SK-N-SH (cell line): Measurements from ENCODE around the gene ZNF217. TPM values are rescaled to one million over a fixed set of nuclear protein-coding genes. Genes with fewer than 3 reads are reported as not detected.
"Not testable (repeated sequence)": the region's sequence is repeated elsewhere in the genome, so short reads cannot be mapped to it uniquely, and the experiment has no call there.

ENCODE experiments used
- CTCF ChIA-PET: fragments of 300-600, 350-600 bp; formaldehyde crosslinking; extraction: SDS; loops from one replicate; lab custom pipeline; 2021; lab: Yijun Ruan, JAX
- POLR2A ChIA-PET: fragments of 350-600 bp; sonication (Branson Sonifier 250); formaldehyde crosslinking; extraction: SDS; loops from one replicate; lab custom pipeline; 2020; ENCODE audit warnings: antibody characterized with exemption, inconsistent platforms; lab: Yijun Ruan, JAX
- DNase-seq: peaks from one replicate; pipeline ENCODE4 v3.0.0; 2012
- H2AFZ ChIP-seq: fragments of 200-600 bp; sonication (generic); 2 replicates; pipeline ENCODE4 v1.8.1; 2016; ENCODE audit warnings: antibody characterized with exemption, mild to moderate bottlenecking, low read depth
- H3F3A ChIP-seq: fragments of 200-600 bp; sonication (generic); replicated peaks from 2 replicates; pipeline ENCODE3; 2016; ENCODE audit warnings: antibody characterized with exemption, mild to moderate bottlenecking; ENCODE audit not compliant: insufficient read depth
- H3K27ac ChIP-seq, 2 experiments: fragments of 200-500 bp in 1 of 2; fragments of 200-600 bp in 1 of 2; sonication (Bioruptor generic) in 1 of 2; sonication (generic), shearing (Covaris generic) in 1 of 2; 2 replicates each; pipeline versions ENCODE4 v1.5.1 to v1.6.1; 2014 to 2016; ENCODE audit warnings: low read depth in 2 of 2, inconsistent platforms in 1 of 2, low read length in 1 of 2, mild to moderate bottlenecking in 1 of 2, mixed read lengths in 1 of 2
- H3K27me3 ChIP-seq: fragments of 200-600 bp; sonication (generic), shearing (Covaris generic); 2 replicates; pipeline ENCODE4 v1.6.1; 2016; ENCODE audit warnings: mixed run types; ENCODE audit not compliant: insufficient read depth
- H3K36me3 ChIP-seq, 2 experiments: fragments of 200-500 bp in 1 of 2; fragments of 200-600 bp in 1 of 2; sonication (Bioruptor generic) in 1 of 2; sonication (generic) in 1 of 2; replicated peaks in 1 of 2; 2 replicates each; pipeline versions ENCODE3 to v1.5.1; 2014 to 2016; ENCODE audit warnings: low read length in 1 of 2, mild to moderate bottlenecking in 1 of 2; ENCODE audit not compliant: insufficient read depth in 2 of 2, control insufficient read depth in 1 of 2
- H3K4me1 ChIP-seq, 2 experiments: fragments of 200-500 bp in 1 of 2; fragments of 200-600 bp in 1 of 2; sonication (Bioruptor generic) in 1 of 2; sonication (generic), shearing (Covaris generic) in 1 of 2; 2 replicates each; pipeline versions ENCODE4 v1.5.1 to v1.6.1; 2014 to 2016; ENCODE audit warnings: low read depth in 1 of 2, low read length in 1 of 2, mixed run types in 1 of 2; ENCODE audit not compliant: insufficient read depth in 2 of 2, control insufficient read depth in 1 of 2
- H3K4me2 ChIP-seq: fragments of 200-600 bp; sonication (generic), shearing (Covaris generic); 2 replicates; pipeline ENCODE4 v1.6.1; 2017; ENCODE audit warnings: mixed run types
- H3K4me3 ChIP-seq, 2 experiments: fragments of 200-500 bp in 1 of 2; fragments of 200-600 bp in 1 of 2; sonication (Bioruptor generic) in 1 of 2; sonication (generic), shearing (Covaris generic) in 1 of 2; 2 replicates each; pipeline versions ENCODE4 v1.5.1 to v1.8.1; 2014 to 2016; ENCODE audit warnings: low read depth in 2 of 2, inconsistent platforms in 1 of 2, low read length in 1 of 2, mild to moderate bottlenecking in 1 of 2, mixed read lengths in 1 of 2, moderate library complexity in 1 of 2
- H3K79me2 ChIP-seq: fragments of 200-600 bp; sonication (generic); 2 replicates; pipeline ENCODE4 v1.8.1; 2017; ENCODE audit warnings: mild to moderate bottlenecking; ENCODE audit not compliant: insufficient read depth
- H3K9ac ChIP-seq: fragments of 200-600 bp; sonication (generic); 2 replicates; pipeline ENCODE4 v1.6.1; 2017; ENCODE audit warnings: mixed run types
- H3K9me2 ChIP-seq: fragments of 200-600 bp; sonication (generic); 2 replicates; pipeline ENCODE4 v1.6.1; 2017; ENCODE audit warnings: mixed run types
- H3K9me3 ChIP-seq: fragments of 200-600 bp; sonication (generic); 2 replicates; pipeline ENCODE4 v1.6.1; 2017; ENCODE audit warnings: mixed run types, mild to moderate bottlenecking, moderate library complexity
- H4K20me1 ChIP-seq: fragments of 200-600 bp; sonication (generic); 2 replicates; pipeline ENCODE4 v1.6.1; 2017; ENCODE audit warnings: mild to moderate bottlenecking, mixed run types; ENCODE audit not compliant: insufficient read depth
- GABPA ChIP-seq: IDR thresholded peaks from 2 replicates; pipeline ENCODE4 v1.4.0; 2012; ENCODE audit warnings: low read depth, mild to moderate bottlenecking
- NRF1 ChIP-seq: IDR thresholded peaks from 2 replicates; pipeline ENCODE4 v1.6.1; 2012; ENCODE audit warnings: low read depth, mild to moderate bottlenecking, low read length
- RAD21 ChIP-seq: IDR thresholded peaks from 2 replicates; pipeline ENCODE4 v1.6.1; 2012; ENCODE audit warnings: mild to moderate bottlenecking, low read length
- YY1 ChIP-seq: IDR thresholded peaks from 2 replicates; pipeline ENCODE4 v1.4.0; 2012; ENCODE audit warnings: low read depth, mild to moderate bottlenecking
- WGBS: methylation state at CpG from one replicate; pipeline ENCODE4 v1.1.6; 2017; ENCODE audit warnings: low lambda C conversion rate; 5-methylcytosine and 5-hydroxymethylcytosine counted together
- polyA plus RNA-seq, 3 experiments: library from polyadenylated mRNA; depleted of rRNA; stranded (reverse); fragments of >200 nt; gene quantifications; 2 replicates each; pipeline ENCODE4 v1.2.3, GENCODE V29; 2012
- TF ChIP-seq, protein P1 (sequence below): IDR thresholded peaks from 2 replicates; pipeline ENCODE4 v1.4.0; 2012; ENCODE audit warnings: low read depth, borderline replicate concordance
- TF ChIP-seq, protein P2 (sequence below): fragments of 200-600 bp; sonication (generic); IDR thresholded peaks from 2 replicates; pipeline ENCODE4 v1.6.1; 2017; ENCODE audit warnings: antibody characterized with exemption, mild to moderate bottlenecking, moderate library complexity
- TF ChIP-seq, protein P3 (sequence below): IDR thresholded peaks from 2 replicates; pipeline ENCODE4 v1.4.0; 2012; ENCODE audit warnings: low read depth
- TF ChIP-seq, protein P4 (sequence below): IDR thresholded peaks from 2 replicates; pipeline ENCODE4; 2012

ZNF217 gene
- polyA plus RNA-seq, 1 of the 3 experiments (the other 2 are of a cell fraction): 6.9 TPM

DNA sequence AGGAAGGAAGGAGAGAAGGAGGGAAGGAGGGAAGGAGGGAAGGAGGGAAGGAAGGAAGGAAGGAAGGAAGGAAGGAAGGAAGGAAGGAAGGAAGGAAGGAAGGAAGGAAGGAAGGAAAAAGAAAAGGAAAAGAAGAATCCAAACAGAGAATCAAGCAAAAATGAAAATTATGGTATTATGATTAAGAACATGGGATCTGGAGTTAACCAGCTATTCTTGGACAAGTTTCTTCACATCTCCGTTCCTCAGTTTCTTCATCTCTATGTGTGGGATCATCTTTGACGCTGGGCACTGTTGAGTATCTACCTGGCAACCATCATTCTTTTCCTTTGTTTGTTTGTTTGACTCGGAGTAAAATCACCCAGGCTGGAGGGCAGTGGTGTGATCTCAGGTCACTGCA is 71.6 kb downstream of the ZNF217 start:
- Histone ChIP-seq H3K27me3 (no peaks in the 10 kb centered on the region), H3K9ac (no peak overlapping the region), H3K36me3 (no peaks in the 10 kb centered on the region), H3K4me2 (no peak overlapping the region), H4K20me1 (no peaks in the 10 kb centered on the region), H3K4me3 (no peak overlapping the region), H3F3A (no peaks in the 10 kb centered on the region), H3K27ac (no peak overlapping the region), H2AFZ (no peak overlapping the region), H3K4me1 (no peaks in the 10 kb centered on the region; a peak in 1 of 4 replicates), H3K9me2 (no peaks in the 10 kb centered on the region)
- CTCF ChIA-PET: interaction anchor here (1.6 kb wide), 2 partner anchors 25 to 1208 kb away, joined by 3 to 4 read pairs; no protein-coding TSS in a partner anchor
- 60% methylated on average over 3 of the region's 3 CpGs for WGBS
- TF ChIP-seq, protein P1, sequence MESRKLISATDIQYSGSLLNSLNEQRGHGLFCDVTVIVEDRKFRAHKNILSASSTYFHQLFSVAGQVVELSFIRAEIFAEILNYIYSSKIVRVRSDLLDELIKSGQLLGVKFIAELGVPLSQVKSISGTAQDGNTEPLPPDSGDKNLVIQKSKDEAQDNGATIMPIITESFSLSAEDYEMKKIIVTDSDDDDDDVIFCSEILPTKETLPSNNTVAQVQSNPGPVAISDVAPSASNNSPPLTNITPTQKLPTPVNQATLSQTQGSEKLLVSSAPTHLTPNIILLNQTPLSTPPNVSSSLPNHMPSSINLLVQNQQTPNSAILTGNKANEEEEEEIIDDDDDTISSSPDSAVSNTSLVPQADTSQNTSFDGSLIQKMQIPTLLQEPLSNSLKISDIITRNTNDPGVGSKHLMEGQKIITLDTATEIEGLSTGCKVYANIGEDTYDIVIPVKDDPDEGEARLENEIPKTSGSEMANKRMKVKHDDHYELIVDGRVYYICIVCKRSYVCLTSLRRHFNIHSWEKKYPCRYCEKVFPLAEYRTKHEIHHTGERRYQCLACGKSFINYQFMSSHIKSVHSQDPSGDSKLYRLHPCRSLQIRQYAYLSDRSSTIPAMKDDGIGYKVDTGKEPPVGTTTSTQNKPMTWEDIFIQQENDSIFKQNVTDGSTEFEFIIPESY: no peak
- TF ChIP-seq, protein P2, sequence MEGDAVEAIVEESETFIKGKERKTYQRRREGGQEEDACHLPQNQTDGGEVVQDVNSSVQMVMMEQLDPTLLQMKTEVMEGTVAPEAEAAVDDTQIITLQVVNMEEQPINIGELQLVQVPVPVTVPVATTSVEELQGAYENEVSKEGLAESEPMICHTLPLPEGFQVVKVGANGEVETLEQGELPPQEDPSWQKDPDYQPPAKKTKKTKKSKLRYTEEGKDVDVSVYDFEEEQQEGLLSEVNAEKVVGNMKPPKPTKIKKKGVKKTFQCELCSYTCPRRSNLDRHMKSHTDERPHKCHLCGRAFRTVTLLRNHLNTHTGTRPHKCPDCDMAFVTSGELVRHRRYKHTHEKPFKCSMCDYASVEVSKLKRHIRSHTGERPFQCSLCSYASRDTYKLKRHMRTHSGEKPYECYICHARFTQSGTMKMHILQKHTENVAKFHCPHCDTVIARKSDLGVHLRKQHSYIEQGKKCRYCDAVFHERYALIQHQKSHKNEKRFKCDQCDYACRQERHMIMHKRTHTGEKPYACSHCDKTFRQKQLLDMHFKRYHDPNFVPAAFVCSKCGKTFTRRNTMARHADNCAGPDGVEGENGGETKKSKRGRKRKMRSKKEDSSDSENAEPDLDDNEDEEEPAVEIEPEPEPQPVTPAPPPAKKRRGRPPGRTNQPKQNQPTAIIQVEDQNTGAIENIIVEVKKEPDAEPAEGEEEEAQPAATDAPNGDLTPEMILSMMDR: no peak
- TF ChIP-seq GABPA (no peak), YY1 (no peak), NRF1 (no peak), RAD21 (no peak)
- TF ChIP-seq, protein P3, sequence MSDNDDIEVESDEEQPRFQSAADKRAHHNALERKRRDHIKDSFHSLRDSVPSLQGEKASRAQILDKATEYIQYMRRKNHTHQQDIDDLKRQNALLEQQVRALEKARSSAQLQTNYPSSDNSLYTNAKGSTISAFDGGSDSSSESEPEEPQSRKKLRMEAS: no peak
- TF ChIP-seq, protein P4, sequence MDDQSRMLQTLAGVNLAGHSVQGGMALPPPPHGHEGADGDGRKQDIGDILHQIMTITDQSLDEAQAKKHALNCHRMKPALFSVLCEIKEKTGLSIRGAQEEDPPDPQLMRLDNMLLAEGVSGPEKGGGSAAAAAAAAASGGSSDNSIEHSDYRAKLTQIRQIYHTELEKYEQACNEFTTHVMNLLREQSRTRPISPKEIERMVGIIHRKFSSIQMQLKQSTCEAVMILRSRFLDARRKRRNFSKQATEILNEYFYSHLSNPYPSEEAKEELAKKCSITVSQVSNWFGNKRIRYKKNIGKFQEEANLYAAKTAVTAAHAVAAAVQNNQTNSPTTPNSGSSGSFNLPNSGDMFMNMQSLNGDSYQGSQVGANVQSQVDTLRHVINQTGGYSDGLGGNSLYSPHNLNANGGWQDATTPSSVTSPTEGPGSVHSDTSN: no peak
- TF ChIP-seq, all 33 proteins: peak for 0
- POLR2A ChIA-PET: no interaction called here
- H3K79me2 ChIP-seq: no peaks in the 10 kb centered on the region
- no peaks in the 10 kb centered on the region for H3K9me3 ChIP-seq
- DNase-seq: no peak

DNA sequence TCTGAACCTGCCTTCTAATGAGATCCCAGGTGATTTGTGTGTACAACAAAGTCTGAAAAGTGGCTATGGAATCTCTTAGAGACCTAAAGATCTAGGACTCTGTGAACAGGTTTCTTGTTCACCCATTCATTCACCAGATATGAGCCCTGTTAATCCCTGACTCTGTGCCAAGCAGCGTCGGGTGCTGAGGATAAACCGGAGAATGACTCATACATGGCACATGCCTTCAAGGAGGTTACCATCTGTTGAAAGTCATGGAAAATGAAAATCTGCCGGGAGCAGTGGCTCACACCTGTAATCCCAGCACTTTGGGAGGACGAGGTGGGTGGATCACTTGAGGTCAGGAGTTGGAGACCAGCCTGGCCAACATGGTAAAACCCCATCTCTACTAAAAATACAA is 72.2 kb downstream of the ZNF217 start:
- H3K4me1 ChIP-seq, H3K79me2 ChIP-seq, H3K4me3 ChIP-seq, POLR2A ChIA-PET, H3K36me3 ChIP-seq, H4K20me1 ChIP-seq, H3K27ac ChIP-seq, H3F3A ChIP-seq, DNase-seq, H3K9me3 ChIP-seq, H3K27me3 ChIP-seq, H2AFZ ChIP-seq, H3K9me2 ChIP-seq, H3K9ac ChIP-seq, H3K4me2 ChIP-seq: not testable (repeated sequence)
- 30% methylated on average over 5 of the region's 5 CpGs for WGBS
- CTCF ChIA-PET: interaction anchor here (1.6 kb wide), 1 partner anchor 1208 kb away, joined by 3 read pairs; no protein-coding TSS in a partner anchor
